ENCODE data around the gene GMEB2.
"Not testable (repeated sequence)": the region's sequence is repeated elsewhere in the genome, so short reads cannot be mapped to it uniquely, and the experiment has no call there.

GMEB2 gene

GRCh38 chr20:63656451-63656850 lies 29.6 kb upstream of the GMEB2 start:
- DNase-seq: no peak

- no peak for DNase-seq
Measured at GRCh38 chr20:63655249-63655648, 28.3 kb upstream of the GMEB2 start.

- no peak for DNase-seq
Measured at GRCh38 chr20:63653974-63654668, 27.2 kb upstream of the GMEB2 start.

- peak; percentile 95 for DNase-seq
Measured at GRCh38 chr20:63653041-63653973, 26.4 kb upstream of the GMEB2 start, which contains the start of gene STMN3. STMN3 (minus strand) TSS chr20:63653424; CDS start chr20:63653345, 79 bp downstream.

GRCh38 chr20:63652192-63652980 lies 25.5 kb upstream of the GMEB2 start:
- peak; percentile 61 for DNase-seq

- no peak for DNase-seq
Measured at GRCh38 chr20:63651942-63652191, 25.0 kb upstream of the GMEB2 start.

GRCh38 chr20:63650486-63650885 lies 23.6 kb upstream of the GMEB2 start:
- DNase-seq: not testable (repeated sequence)

GRCh38 chr20:63648895-63649589 lies 22.1 kb upstream of the GMEB2 start:
- DNase-seq: no peak

GRCh38 chr20:63648190-63648589 lies 21.3 kb upstream of the GMEB2 start:
- no peak for DNase-seq

- DNase-seq: no peak
Measured at GRCh38 chr20:63645218-63645617, 18.3 kb upstream of the GMEB2 start.

GRCh38 chr20:63643946-63644345 lies 17.0 kb upstream of the GMEB2 start:
- DNase-seq: no peak

- no peak for DNase-seq
Measured at GRCh38 chr20:63643499-63643898, 16.6 kb upstream of the GMEB2 start.

- DNase-seq: no peak
Measured at GRCh38 chr20:63642527-63643247, 15.8 kb upstream of the GMEB2 start.

GRCh38 chr20:63641792-63642523 lies 15.1 kb upstream of the GMEB2 start:
- DNase-seq: peak; percentile 94

GRCh38 chr20:63641146-63641791 lies 14.4 kb upstream of the GMEB2 start:
- DNase-seq: no peak

GRCh38 chr20:63640686-63641085 lies 13.8 kb upstream of the GMEB2 start:
- DNase-seq: not testable (repeated sequence)

- no peak for DNase-seq
Measured at GRCh38 chr20:63640086-63640485, 13.2 kb upstream of the GMEB2 start.

GRCh38 chr20:63639093-63639975 lies 12.4 kb upstream of the GMEB2 start:
- no peak for DNase-seq

GRCh38 chr20:63636752-63637628 lies 10.1 kb upstream of the GMEB2 start:
- DNase-seq: no peak

All from left hindlimb (tissue), 1 donor.